NCI-H1436 treated with DMSO at 0.1 percent for 48 hours (cell line): ENCODE measurements around the gene C16orf54.
"Not testable (repeated sequence)": the region's sequence is repeated elsewhere in the genome, so short reads cannot be mapped to it uniquely, and the experiment has no call there.

Experiments used
- DNase-seq: peaks from one replicate; lab custom pipeline; 2025; lab: John Stamatoyannopoulos, UW

Gene C16orf54

GRCh38 chr16:29739927-29740629 is 5.7 kb downstream of the C16orf54 start:
- DNase-seq = not testable (repeated sequence)

- DNase-seq = no peak
Observed at GRCh38 chr16:29738514-29738913, 7.3 kb downstream of the C16orf54 start.

- no peak for DNase-seq
Observed at GRCh38 chr16:29737713-29738112, 8.1 kb downstream of the C16orf54 start.

GRCh38 chr16:29736764-29737163 is 9.0 kb downstream of the C16orf54 start:
- no peak for DNase-seq

GRCh38 chr16:29736112-29736511 is 9.7 kb downstream of the C16orf54 start:
- DNase-seq = no peak

- no peak for DNase-seq
Observed at GRCh38 chr16:29734786-29735185, 11.0 kb downstream of the C16orf54 start.

- DNase-seq = not testable (repeated sequence)
Observed at GRCh38 chr16:29731768-29732601, 13.8 kb downstream of the C16orf54 start.

- DNase-seq = no peak
Observed at GRCh38 chr16:29730649-29731048, 15.1 kb downstream of the C16orf54 start.

GRCh38 chr16:29729116-29729521 is 16.7 kb downstream of the C16orf54 start:
- DNase-seq = no peak

- DNase-seq = no peak
Observed at GRCh38 chr16:29727452-29727851, 18.3 kb downstream of the C16orf54 start.

- DNase-seq = no peak
Observed at GRCh38 chr16:29726845-29727377, 18.9 kb downstream of the C16orf54 start.

GRCh38 chr16:29721167-29721879 is 24.5 kb downstream of the C16orf54 start:
- DNase-seq = not testable (repeated sequence)

- no peak for DNase-seq
Observed at GRCh38 chr16:29720703-29721102, 25.1 kb downstream of the C16orf54 start.

GRCh38 chr16:29719063-29719462 is 26.7 kb downstream of the C16orf54 start:
- no peak for DNase-seq

GRCh38 chr16:29717113-29717512 is 28.7 kb downstream of the C16orf54 start:
- DNase-seq = no peak

GRCh38 chr16:29714972-29715371 is 30.8 kb downstream of the C16orf54 start:
- no peak for DNase-seq

GRCh38 chr16:29714396-29714795 is 31.4 kb downstream of the C16orf54 start:
- no peak for DNase-seq

GRCh38 chr16:29712809-29713208 is 33.0 kb downstream of the C16orf54 start:
- DNase-seq = no peak

GRCh38 chr16:29710227-29711219 is 35.3 kb downstream of the C16orf54 start:
- DNase-seq = no peak

- DNase-seq = not testable (repeated sequence)
Observed at GRCh38 chr16:29709657-29710056, 36.1 kb downstream of the C16orf54 start.
